Stimulated activated naive CD4-positive, alpha-beta T cell (primary cell): ENCODE results near the gene C3orf20.

ENCODE experiments used
- DNase-seq, 6 experiments: peaks; one replicate each; lab custom pipeline; 2025; lab: John Stamatoyannopoulos, UW

The C3orf20 gene

DNA sequence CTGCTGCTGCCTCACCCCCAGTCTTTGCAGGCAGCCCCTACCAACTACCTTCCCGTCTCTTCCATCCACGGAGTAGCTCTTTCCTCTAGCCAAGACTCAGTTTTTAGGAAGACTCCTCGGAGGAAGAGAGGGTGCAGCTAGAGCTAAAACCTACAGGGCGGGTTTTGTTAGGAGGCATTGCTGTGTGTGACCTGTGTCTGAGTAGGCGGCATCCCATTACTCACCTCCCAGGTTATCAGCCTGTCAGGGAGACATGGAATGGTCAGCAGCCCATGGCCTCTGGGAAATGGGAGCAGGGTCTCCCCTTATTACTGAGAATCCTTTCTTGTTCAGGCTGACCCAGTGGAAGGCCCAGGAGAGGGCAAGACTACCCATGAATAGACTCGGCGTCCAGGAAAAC lies 100.1 kb downstream of the C3orf20 start:
- DNase-seq, result no peak

DNA sequence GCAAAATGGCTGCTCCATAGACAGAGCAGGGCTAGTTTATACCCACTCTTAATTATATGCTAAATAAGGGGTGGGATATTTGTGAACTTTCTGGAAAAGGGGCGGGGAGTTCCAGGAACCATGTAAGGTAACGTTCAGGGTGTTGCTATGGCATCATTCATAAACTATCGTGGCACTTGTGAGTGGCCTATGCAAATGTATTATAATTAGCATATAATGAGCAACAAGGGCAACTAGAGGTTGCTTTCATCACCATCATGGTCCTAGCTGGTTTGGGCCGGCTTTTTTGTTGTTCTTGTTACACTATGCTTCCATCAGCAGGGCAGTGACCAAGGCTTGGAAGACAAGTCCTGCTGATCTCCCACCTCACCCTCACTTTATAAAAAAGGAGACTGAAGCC lies 100.6 kb downstream of the C3orf20 start:
- no peak for DNase-seq

DNA sequence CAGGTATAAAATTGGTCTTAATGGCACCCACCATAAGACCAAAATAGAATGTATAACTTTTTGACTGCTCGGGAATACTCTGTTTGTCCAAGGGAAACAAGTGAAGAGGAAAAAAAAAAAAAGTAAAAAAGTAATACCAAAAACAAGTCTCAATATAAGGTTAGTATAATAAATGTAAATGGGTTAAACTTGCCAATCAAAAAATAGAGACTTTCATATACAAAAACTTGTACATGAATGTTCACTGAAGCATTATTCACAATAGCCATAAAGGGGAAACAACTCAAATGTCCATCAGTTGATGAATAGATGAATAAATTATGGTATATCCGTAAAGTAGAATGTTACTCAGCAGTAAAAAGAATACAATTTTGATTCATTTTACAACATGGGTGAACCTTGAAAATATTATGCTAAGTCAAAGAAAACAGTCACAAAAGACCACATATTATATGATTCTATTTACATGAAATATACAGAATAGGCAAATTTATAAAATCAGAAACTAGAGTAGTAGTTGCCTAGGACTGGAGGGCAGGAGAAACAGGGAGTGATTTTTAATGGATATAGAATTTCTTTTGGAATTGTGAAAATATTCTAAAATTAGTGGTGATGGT lies 104.2 kb downstream of the C3orf20 start:
- no peak for DNase-seq

DNA sequence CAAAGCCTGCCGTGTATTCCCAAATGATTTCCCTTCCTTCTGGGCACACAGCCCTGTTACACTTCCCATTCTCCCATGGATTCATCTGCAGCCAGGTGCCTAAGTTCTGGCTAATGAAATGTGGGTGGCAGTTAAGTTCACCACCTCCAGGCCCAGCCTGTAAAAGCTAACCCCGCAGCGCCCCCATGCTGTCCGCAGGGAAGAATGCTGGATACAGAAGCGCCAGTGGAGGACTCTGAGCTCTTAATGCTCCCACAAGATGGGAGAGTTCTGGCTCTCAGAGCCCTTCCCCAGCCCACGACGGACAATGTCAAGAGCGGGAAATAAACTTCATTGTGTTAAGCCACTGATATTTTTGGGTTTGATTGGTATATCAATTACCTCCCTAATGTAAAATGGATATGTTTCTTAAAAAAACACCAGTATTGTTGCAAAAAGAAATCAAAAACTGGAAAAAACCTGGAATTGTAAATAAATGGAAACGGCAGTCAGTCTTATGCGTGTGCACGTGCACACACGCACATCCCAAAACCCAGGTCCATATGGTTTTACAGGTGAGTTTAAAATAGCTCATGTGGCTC lies 106.1 kb downstream of the C3orf20 start:
- DNase-seq, result no peak

DNA sequence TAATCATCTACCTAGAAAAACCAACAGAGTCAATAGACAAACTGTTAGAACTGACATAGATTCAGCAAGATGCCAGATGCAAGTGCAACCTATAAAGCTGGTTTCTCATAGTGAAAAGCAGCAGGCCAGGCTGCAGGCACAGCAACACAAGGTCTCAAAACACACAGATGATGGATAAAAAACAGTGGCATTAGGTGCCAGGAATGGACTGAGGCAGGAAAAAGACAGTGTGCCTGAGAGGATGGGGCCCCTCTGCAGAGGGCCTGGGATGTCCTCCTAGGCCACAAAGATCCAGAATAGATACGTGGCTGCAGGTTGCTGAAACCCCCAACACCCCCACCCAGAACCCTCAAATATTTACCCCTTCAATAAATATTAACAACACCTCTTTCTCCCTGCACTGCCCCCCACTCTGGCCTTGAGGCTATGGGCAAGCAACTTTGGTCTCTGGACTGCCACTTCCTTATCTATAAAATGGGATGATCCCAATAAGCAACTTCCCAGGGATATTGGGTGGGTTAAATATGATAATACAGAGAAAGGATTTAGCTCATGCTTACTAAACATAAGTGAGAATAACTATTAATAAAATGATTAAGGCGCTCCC lies 108.6 kb downstream of the C3orf20 start:
- DNase-seq, result no peak

DNA sequence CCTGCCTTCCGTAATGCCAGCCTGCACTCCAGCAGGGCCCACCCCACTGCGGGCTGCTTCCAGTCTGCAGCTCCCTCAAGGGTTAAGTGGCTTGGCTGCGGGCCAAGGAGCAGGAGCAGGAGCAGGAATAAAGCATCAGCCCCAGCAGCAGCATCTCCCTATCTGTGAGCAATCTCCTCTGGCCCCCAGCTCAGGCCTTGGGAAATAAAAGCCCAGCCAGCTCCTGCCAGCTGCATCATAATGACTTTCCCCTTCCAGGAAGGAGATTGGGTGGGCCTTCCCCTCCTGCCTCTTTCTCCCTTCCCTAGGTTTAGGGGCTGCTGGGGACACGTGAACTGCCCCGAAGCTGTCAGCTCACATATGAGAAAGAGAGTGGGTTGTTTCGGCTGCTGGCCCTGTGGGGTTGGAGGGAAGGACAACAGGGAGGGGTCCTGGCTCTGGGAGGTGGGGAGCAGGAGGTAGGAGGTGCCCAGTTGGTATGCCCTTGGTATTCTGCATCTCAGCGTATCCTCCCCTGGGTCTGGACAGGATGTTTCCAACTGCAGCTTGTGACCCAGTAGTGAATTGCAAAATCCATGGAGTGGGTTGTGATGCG lies 109.2 kb downstream of the C3orf20 start:
- DNase-seq, result no peak

DNA sequence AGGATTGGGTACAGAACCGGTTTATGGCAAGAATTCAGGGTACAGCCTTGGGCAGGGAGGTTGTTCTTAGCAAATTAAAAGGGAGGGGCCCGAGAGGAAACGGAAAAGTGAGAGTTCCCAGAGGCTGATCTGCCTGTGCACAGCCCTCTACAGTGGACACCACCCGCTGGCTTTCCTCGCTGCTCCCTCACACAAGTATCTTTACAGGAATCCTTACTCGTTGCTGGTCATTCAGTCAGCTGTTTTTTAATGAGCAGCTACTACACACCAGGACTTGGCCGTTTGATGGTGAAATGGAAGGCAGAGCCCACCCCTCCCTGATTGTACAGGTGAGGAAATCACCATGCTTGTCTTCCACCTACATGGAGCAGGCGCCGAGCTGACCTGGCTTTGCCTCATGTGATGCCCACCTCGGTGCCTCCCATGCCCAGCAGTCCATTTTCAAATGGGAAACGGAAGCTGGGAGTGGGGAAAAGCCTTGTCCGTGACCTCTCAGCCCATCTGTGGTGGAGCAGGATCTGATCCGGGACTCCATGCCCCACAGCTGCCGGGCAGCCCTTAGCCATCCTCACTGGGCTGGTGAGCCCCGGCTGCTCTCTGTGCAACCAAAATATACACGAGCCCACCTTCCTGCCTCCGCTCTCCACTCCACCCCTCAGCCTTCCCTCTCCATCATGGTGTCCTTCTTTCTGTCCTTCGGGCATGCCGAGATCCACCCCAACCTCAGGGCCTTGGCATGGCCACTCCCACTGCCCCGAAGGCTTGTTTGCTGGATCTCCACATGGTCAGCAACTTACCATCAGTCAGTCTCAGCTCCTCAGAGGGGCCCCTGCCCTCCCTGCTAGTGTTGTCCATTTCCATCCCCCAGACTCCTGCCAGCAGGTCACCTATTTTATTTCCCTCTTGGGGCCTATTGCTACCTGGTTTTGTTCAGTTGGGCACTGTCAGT lies 110.5 kb downstream of the C3orf20 start:
- DNase-seq, result no peak

DNA sequence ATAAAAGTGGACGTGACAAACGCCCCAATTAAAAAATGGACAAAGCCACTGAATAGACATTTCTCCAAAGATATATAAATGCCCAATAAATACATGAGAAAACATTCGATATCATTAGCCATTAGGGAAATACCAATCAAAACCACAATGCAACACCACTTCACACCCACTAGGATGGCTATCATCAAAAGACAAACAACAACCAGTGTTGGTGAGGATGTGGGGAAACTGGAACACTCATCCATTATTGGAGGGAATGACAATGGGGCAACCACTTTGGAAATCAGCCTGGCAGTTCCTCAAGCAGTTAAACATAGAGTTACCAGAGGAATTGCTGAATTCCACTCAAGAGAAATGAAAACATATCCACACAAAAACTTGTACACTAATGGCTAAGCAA lies 111.4 kb downstream of the C3orf20 start:
- no peak for DNase-seq

DNA sequence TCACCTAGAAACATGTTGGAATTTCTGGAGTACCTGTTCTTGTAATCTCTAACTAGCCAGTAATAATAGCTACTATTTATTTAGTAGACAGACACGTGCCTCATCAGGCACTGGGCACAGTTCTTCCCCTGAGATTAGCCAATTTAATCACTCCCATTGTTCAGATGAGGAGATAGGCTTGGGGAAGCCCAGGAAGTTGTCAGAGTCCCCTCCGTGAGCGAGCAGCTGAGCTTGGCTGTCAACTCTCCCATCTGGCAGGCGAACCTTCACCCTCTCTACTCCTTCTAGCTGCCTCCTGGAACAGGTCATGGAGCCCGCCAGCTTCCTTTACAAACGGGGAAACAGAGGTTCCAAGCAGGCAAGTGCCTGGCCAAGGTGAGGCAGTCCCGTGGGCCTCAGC lies 112.7 kb downstream of the C3orf20 start:
- DNase-seq, result no peak

DNA sequence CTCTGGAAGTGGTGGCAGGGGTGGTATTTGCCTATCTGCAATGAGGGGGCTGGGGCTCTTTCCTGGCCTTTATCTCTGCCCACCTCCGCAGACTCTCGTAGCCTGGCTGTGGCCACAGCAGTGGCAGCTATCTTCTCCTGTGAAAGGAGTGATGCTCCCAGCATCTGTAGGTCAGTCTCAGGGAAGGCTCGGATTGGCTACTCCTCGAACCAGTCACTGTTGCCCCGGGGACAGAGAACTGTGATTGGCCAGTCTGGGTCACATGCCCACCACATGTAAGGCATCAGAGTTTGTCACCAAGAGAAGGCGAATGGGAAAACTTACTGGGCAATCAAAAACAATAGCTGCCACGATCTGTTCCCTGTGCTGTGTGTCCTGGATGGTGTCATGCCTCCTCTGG lies 113.7 kb downstream of the C3orf20 start:
- no peak for DNase-seq

DNA sequence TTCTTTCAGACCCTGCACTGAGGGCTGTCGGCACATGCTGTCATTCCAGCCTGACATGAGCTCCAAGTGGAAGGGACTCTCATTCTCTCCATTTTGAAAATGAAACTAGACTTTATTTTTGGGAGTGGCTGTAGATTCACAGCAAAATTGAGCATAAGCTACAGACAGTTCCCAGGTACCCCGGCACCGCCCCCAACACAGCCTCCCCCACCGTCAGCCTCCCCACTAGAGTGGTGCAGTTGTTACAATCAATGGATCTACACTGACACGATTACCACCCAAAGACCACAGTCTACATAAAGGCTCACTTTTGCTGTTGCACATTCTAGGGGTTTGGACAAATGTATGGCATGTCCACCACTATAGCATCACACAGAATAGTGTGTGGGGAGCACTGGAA lies 114.3 kb downstream of the C3orf20 start:
- no peak for DNase-seq

DNA sequence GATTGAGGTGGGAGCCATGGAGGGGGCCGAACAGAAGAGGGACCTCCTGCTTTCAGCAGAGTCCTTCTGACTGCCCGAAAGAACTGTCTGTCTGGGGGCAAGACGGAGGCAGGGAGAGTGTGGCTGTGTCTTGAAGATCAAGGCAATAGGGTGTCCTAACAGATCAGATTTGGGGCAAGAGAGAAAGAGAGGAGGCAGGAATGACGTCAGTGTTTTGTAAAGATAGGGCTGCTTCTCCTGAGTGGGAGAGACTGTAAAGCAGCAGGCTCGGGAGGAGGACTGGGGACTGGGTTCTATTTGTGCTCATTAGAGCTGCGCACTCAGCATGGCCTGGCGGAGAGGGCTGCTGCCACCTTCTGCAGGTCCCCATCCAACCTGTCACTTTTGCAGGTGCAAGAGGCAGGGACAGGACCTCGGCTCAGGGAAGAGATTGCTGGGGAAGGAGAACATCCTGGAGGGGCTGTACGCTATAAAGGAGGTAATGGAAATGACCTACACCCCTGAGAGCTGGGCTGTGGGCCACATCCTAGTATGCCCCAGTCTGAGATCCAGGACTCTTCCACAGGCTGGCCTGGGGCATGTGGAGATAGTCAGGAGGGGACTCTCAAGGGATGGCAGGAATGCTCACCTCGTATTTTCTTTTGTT lies 114.8 kb downstream of the C3orf20 start:
- no peak for DNase-seq

DNA sequence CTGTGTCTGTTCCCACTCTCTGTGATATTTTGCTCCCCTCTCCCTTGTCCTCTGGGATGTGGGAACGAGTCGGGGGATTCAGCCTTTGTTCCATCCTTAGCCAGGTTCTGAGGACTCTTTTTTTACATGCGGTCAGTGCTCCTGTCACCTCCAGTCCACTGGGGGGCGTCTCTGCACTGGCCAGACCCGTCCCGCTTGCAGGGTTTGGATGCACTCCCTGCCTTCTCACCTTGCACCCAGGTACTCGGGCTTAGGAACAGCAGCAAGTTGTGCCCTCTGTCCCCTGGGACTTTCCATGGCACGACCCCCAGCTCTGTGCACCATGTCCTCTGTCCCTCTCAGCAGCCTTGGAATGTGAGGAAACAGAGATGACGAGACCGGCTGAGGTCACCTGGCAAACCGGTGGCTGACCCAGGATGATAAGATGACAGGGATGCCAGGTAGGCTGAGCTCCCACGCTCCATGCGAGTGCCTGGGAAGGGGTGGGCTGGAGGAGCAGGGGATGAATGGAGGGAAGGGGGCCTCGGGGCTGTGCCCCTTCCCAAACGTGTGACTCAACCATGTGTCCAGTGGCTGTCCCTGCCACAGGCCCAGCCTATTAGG lies 116.5 kb downstream of the C3orf20 start:
- DNase-seq, result peak in 4 of 6 experiments; percentile 13 to 60 (median 26)

DNA sequence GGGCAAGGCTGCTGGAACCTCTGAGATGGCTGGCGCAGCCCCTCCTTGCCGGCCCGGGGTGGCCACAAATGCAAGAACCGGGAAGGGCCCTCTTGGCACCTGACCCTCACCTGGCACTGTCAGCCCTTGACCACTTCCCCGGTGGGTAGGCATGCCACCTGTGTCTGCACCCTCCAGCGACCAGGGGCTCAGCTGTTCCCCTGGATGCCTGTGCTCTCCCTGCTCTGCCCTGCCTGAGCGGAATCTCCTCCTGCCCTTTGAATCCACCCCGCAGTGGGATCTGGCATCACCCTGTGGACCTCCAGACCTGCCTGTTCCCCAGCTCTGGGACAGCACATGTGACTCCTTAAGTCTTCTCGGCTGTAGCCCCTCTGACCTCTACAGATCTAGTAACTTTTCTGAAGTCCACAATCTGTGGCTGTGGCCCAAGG lies 117.8 kb downstream of the C3orf20 start:
- no peak for DNase-seq

DNA sequence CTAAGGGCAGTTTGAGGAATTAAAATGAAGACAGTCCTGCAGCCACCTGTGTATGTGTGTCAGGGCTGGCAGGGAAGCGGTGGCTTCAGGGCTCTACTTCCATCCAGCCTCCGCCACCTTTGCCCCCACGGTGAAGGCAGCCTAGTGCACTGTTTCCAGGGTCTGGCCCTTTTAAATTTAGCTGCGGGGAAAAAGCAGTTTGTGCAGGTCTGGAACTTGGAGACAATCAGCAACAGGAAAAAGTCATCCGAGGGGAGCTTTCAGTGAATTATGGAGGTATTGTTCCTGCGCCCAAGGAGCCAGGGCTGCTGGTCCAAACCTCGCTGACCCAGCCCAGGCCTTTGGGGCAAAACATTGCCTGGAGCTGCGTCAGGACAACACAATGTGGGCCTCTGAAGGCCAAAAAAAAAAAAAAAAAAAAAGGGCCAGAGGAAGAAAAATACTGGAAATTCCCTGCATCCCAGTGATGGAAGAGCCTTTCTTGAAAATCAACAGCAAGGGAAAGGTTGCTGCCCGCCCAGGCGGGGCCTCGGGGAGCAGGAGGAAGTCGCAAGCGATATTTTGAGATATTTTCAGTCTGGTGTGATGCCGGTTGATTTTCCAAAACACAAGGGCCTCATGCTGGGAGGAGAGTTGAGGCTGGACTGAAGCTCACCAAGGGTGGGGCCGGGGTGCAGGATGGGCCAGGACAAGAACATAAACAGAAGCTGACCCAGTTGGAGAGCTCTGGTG lies 118.4 kb downstream of the C3orf20 start:
- DNase-seq, result no peak

DNA sequence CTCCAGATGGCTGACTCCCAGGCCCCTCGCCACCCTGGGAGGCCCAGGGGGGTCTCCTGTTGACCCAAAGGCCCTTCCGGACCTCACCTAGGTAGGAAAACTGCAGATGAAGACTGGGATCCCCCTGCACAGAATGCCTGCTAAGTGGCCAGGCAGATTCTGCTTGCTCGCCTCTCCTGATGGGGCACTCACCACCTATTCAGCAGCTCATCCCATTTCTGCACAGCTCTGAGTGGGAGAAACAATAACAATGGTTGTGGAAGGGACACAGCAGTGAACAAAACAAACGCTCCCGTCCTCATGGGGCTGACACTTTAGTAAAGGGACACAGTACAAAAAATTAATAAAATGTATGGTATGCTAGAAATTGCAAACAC lies 118.9 kb downstream of the C3orf20 start:
- no peak for DNase-seq

DNA sequence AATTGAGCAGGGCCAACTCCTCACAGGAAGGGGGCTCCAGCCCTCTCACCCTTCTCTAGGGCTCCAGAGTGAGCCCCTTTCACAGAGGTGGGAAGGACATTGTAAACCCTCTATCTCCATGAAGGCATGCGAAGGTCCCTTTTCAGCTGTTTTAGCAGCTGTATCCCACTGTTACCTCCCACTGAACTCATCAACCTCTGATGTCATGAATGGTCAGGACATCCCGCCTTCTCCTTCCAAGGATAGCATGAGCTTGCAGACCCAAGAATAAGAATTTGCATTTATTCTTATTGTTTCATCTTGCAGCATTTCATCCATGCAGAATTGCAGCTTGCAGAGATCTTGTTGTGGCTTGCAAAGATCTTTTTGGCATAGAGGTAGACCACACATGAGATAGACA lies 119.5 kb downstream of the C3orf20 start:
- DNase-seq, result no peak

DNA sequence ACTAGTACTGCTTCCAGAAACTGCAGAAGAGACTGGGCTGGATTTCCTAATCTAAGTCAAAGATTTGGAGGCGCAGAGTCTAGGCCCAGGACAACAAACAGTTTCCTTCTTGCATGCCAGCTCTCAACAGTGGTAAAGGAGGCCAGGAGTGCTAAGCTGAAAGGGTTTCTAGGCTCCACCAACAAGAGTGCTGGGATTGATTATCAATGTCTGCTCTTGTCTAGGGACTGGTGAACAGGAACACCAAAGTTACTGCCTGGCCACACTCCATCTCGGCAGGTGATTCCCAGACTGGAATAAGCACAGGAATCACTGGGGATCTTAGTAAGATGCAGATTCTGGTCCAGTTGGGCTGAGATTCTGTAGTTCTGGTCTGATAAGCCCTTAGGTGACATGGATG lies 121.1 kb downstream of the C3orf20 start:
- no peak for DNase-seq

DNA sequence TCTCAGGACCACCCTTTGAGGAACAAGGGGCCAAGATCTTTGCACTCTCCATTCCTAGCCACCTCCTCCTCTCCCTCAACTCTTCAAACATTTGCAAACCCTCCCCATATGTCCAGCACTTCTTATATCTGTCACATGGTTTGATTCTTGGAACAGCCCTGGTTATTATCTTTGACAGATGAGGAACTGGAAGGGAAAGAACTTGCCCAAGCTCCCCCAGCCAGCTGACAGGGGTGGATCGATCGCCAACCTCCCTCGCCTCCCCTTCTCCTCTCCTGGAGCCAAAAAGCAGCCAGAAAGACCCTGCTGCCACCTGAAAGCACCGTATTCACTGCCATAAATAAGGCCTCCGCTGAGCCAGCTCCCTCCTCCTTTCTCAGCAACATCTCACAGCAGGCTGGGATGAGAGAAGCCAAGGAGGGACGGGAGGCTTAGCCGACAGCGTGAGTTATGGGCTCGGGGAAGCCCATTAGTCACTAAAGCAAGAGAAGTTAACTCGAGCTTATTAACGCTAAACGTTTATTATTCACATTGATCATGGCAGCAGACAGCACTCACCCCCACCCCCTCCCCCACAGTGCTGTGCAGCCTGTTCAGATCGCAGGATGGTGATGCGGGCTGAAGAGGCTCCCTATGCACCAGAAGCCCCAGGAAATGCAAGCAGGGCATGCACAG lies 121.6 kb downstream of the C3orf20 start:
- no peak for DNase-seq

DNA sequence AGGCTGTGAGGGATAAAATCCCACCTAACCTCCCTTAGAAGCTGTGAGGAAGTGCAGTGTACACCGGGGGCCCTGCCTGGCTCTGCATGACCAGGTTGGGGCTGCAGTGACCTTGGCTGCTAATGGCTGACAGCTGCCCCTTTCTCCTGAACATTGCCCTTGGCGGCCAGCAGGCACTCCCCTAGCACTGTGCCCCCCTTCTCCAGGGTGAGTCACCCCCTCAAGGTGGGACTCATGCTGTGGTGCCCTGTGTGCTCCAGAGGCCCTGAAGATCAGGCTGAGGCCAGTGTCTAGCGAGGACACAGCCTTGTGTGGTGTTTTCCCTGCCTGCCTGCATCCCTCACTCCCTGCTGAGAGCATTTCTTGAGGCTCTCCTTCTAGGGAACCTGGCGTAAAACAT lies 122.8 kb downstream of the C3orf20 start:
- no peak for DNase-seq
